ENCODE results near the gene EARS2.
"Not testable (repeated sequence)": the region's sequence is repeated elsewhere in the genome, so short reads cannot be mapped to it uniquely, and the experiment has no call there.

The EARS2 gene

GRCh38 chr16:23530062-23530461 is 27.1 kb downstream of the EARS2 start:
- intact Hi-C loops (cut with DNase I): no loop called here
- no peak for DNase-seq

GRCh38 chr16:23528644-23529310 is 28.4 kb downstream of the EARS2 start:
- intact Hi-C loops (cut with DNase I): no loop called here

DNA sequence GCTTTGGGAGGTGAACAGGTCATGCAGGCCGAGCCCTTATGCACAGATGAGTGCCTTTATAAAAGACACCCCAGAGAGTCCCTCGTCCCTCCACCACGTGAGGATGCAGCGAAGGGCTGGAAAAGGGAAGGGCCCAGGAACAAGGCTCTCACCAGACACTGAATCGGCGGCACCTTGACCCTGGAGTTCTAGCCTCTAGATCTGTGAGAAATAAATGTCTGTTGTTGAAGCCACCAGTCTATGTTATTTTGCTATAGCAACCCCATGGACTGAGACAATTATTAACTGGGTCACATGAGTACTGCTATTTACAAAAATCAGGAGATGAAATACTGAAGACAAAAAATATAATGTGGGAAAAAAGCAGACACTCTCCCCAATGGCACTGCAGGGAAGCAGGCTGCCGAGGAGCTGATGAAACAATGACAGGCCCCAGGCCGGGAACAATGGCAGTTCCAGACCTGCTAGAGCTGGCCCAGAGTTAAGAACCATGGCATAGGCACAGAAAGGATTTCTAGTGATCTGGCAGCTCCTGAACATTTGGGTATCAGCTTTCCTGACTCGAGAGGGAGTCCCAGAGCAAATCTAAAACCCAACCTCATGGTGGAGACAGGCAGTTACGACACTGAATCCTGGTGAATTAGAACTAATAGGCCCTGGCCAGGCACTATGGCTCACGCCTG is 29.0 kb downstream of the EARS2 start:
- intact Hi-C loops (cut with DNase I): no loop called here
- peak in 1 of 10 donors; percentile 42 for DNase-seq

More at GRCh38 chr16:23528644-23529310, 28.4 kb downstream of the EARS2 start:
- no peak for DNase-seq

GRCh38 chr16:23524886-23525285 is 32.3 kb downstream of the EARS2 start:
- DNase-seq: no peak
- intact Hi-C loops (cut with DNase I): no loop called here

GRCh38 chr16:23523876-23524385 is 33.2 kb downstream of the EARS2 start:
- intact Hi-C loops (cut with DNase I): no loop called here
- no peak for DNase-seq

GRCh38 chr16:23523321-23523720 is 33.8 kb downstream of the EARS2 start:
- no peak for DNase-seq
- intact Hi-C loops (cut with DNase I): no loop called here

DNA sequence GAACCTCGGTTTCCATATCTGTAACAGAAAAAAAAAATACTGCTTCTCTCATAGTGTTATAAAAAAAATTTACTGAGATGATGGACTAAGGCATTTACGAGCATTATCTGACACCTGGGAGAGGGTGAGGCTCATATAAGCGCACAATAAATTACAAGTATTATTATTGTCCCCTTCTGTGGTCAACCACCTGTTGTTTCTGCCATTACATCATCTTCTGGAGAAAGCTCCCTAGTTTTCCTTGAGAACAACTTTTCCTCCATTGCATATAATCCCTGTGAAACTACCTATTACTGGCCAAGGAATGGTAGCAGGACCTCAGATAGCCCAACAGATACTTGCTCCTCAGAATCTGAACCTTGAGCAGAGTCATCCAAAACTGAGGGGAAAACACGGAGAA is 35.2 kb downstream of the EARS2 start:
- no peak for DNase-seq
- intact Hi-C loops (cut with DNase I): no loop called here

GRCh38 chr16:23521037-23521743 is 36.0 kb downstream of the EARS2 start:
- intact Hi-C loops (cut with DNase I): no loop called here
- no peak for DNase-seq

- intact Hi-C loops (cut with DNase I): no loop called here
- DNase-seq: no peak
Observed at GRCh38 chr16:23520500-23520899, 36.6 kb downstream of the EARS2 start.

GRCh38 chr16:23519282-23519681 is 37.9 kb downstream of the EARS2 start:
- DNase-seq: no peak
- intact Hi-C loops (cut with DNase I): no loop called here

DNA sequence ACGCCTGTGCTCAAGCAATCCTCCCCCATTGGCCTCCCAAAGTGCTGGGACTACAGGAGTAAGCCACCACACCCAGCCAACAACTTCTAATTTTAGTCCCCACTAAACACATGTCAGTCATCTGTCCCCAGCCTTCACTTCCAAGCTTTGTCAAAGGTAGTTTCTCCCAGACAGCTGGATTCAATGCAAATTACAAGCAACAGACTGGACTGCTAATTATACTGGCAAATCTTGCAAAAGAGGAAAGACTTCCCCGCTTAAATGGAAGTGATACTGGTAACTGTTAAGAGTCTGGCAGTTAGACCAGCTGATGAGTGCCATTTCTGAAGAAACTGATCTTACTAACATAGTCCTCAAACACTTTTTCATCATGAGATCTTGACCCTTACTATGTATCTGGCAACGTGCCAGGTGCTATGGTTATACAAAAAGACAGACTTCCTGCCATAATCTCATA is 38.7 kb downstream of the EARS2 start:
- intact Hi-C loops (cut with DNase I): no loop called here
- DNase-seq: no peak

GRCh38 chr16:23516366-23517137 is 40.6 kb downstream of the EARS2 start:
- intact Hi-C loops (cut with DNase I): no loop called here
- DNase-seq: peak in 1 of 10 donors; percentile 19

- intact Hi-C loops (cut with DNase I): no loop called here
- peak in 1 of 10 donors; percentile 38 for DNase-seq
Observed at GRCh38 chr16:23515881-23516280, 41.3 kb downstream of the EARS2 start.

- no peak for DNase-seq
- intact Hi-C loops (cut with DNase I): no loop called here
Observed at GRCh38 chr16:23514381-23515152, 42.6 kb downstream of the EARS2 start.

DNA sequence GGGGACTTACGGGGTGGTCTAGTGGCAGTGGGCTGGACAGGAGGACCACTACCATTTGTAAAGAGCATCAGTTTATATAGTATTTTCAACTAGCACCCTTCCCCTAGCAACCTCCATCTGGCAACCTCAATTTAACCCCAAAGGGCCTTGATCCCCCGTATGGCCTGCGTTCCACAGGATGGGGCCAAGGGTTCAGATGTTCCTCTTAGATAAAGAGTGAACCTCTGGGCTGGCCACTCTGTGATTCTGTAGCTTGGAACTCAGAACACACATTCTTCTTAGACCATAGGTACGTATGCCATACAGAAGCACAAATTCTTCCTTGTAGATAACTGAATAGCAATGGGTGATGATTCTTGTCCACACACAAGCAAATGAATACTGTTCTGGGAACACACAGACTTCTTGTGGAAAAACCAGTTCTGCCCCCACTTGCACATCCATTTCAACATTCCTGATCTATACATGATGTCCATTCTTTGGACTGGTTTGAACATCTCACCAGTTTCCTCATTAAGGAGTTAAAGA is 44.9 kb downstream of the EARS2 start:
- intact Hi-C loops (cut with DNase I): no loop called here
- no peak for DNase-seq

- no peak for DNase-seq
- intact Hi-C loops (cut with DNase I): no loop called here
Observed at GRCh38 chr16:23511731-23512130, 45.4 kb downstream of the EARS2 start.

- intact Hi-C loops (cut with DNase I); DNase-seq: not testable (repeated sequence)
Observed at GRCh38 chr16:23510915-23511270, 46.3 kb downstream of the EARS2 start.

DNA sequence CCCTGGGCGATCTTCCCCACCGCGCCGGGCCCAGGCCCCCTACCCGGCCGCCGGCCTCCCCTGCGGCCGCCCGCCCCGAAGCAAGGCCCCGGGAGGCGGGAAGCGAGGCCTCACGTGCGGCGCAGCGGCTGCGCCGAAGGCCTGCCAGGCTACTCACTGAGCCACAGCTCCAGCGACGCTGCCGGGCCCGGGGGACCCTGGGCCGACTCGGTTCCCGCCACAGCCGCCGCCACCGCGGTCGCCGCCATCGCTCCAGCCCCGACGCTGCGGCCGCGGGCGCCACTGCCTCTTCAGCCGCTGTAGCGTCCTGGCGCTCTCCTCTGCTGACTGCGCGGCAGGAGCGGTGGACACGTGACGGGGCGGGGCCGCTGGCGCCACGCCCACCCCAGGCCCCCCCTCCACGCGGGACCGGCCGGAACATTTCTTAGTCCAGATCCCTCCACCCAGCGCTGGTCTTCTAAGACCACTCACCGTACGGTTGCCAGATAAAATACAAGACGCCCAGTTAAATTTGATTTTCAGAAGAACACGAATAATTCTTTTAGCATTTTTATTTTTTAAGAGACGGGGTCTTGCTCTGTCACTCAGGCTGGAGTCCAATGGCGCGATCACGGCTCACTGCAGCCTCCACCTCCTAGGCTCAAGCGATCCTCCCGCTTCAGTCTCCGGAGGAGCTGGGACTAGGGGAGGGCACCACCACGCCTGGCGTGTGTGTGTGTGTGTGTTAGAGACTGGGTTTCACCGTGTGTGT is 46.8 kb downstream of the EARS2 start, which contains the start of gene GGA2:
Gene GGA2 (minus strand): TSS at position 331 of the 751 bp plus-strand sequence. CDS start 83 bp downstream, at position 248.
- intact Hi-C loops (cut with DNase I): no loop called here
- DNase-seq: peak; percentile 67 to 96 (median 81)

DNA sequence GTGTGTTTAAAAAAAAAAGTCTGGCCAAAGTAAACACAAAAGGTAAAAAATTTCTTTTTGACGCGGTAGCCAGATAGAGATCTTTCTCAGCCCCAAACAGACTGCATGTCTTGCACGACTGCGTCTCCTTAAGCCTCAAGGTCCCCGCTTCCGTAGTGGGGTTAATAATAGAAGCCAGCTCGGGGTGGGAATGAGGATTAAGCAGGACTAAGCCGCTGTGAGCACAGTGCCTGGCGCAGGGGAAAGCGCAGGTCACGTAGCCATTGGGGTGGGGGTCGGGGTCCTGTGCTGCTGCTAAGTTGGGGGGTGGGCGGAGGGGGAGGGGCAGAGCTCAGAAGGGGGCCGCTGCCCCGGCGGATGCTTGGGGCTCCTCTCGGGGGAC is 47.4 kb downstream of the EARS2 start:
- DNase-seq: peak in 1 of 10 donors; percentile 13
- intact Hi-C loops (cut with DNase I): no loop called here

All from posterior cingulate gyrus (tissue), 11 donors.